ENCODE data around the gene PIPOX. TPM values are rescaled to one million over a fixed set of nuclear protein-coding genes. Genes with fewer than 3 reads are reported as not detected.

Gene PIPOX
- total RNA-seq, 4 donors from 2014 or later, result 3.8 to 8.4 (median 5.1) TPM

GRCh38 chr17:29080323-29080722 lies 37.4 kb downstream of the PIPOX start:
- no peak overlapping the region for H3K4me3 ChIP-seq
- WGBS, result 91% methylated on average over 24 of the region's 33 CpGs
- peaks cover 12 to 92% (median 80%) of the 10 kb centered on the region in 4 donors for H3K36me3 ChIP-seq
- no peaks in the 10 kb centered on the region for H3K27me3 ChIP-seq
- TF ChIP-seq POLR2A (IDR thresholded peaks at IDR 0.05; ENCODE audit: low read depth) (no peak), POLR2AphosphoS5 (IDR thresholded peaks at IDR 0.05) (no peak), CTCF (IDR thresholded peaks at IDR 0.05) (no peak)
- H3K27ac ChIP-seq (replicated peaks in 1 of 4), result no peak overlapping the region
- no peaks in the 10 kb centered on the region for H3K9me3 ChIP-seq
- no peak for DNase-seq (ENCODE audit: extremely low spot score)
- H3K4me1 ChIP-seq, result peaks cover 0 to 19% (median 2%) of the 10 kb centered on the region in 4 donors
- intact Hi-C loops (cut with DNase I), result no loop called here

GRCh38 chr17:29080965-29081364 lies 38.0 kb downstream of the PIPOX start:
- Histone ChIP-seq H3K4me3 (no peak overlapping the region), H3K36me3 (peaks cover 18 to 93% (median 86%) of the 10 kb centered on the region in 4 donors), H3K4me1 (peaks cover 0 to 19% (median 2%) of the 10 kb centered on the region in 4 donors), H3K9me3 (no peaks in the 10 kb centered on the region), H3K27me3 (no peaks in the 10 kb centered on the region), H3K27ac (replicated peaks in 1 of 4) (no peak overlapping the region)
- no peak for TF ChIP-seq CTCF (IDR thresholded peaks at IDR 0.05)
- no peak for TF ChIP-seq POLR2A (IDR thresholded peaks at IDR 0.05; ENCODE audit: low read depth)
- no peak for TF ChIP-seq EP300 (IDR thresholded peaks at IDR 0.05)
- TF ChIP-seq POLR2AphosphoS5 (IDR thresholded peaks at IDR 0.05), result no peak
- DNase-seq (ENCODE audit: extremely low spot score), result no peak
- 83% methylated on average over 14 of the region's 14 CpGs for WGBS
- intact Hi-C loops (cut with DNase I), result no loop called here

- Histone ChIP-seq H3K4me1 (peaks cover 0 to 5% (median 0%) of the 10 kb centered on the region in 4 donors), H3K27ac (replicated peaks in 1 of 4) (no peak overlapping the region), H3K4me3 (no peak overlapping the region), H3K27me3 (no peaks in the 10 kb centered on the region), H3K36me3 (peaks cover 42 to 97% (median 91%) of the 10 kb centered on the region in 4 donors), H3K9me3 (no peaks in the 10 kb centered on the region)
- no peak for DNase-seq (ENCODE audit: extremely low spot score)
- intact Hi-C loops (cut with DNase I), result no loop called here
- TF ChIP-seq POLR2AphosphoS5 (IDR thresholded peaks at IDR 0.05) (no peak), CTCF (IDR thresholded peaks at IDR 0.05) (no peak), POLR2A (IDR thresholded peaks at IDR 0.05; ENCODE audit: low read depth) (no peak), EP300 (IDR thresholded peaks at IDR 0.05) (no peak)
- 75% methylated on average over 21 of the region's 21 CpGs for WGBS
These were observed 41.7 kb downstream of the PIPOX start for GRCh38 chr17:29084541-29085146.

GRCh38 chr17:29085223-29085622 lies 42.3 kb downstream of the PIPOX start:
- H3K36me3 ChIP-seq, result peaks cover 44 to 97% (median 91%) of the 10 kb centered on the region in 4 donors
- no peak overlapping the region for H3K4me3 ChIP-seq
- intact Hi-C loops (cut with DNase I), result no loop called here
- no peak overlapping the region for H3K27ac ChIP-seq (replicated peaks in 1 of 4)
- no peak for DNase-seq (ENCODE audit: extremely low spot score)
- TF ChIP-seq CTCF (IDR thresholded peaks at IDR 0.05) (no peak), POLR2AphosphoS5 (IDR thresholded peaks at IDR 0.05) (no peak), EP300 (IDR thresholded peaks at IDR 0.05) (no peak), POLR2A (IDR thresholded peaks at IDR 0.05; ENCODE audit: low read depth) (no peak)
- 88% methylated on average over 12 of the region's 12 CpGs for WGBS
- no peaks in the 10 kb centered on the region for H3K9me3 ChIP-seq
- H3K27me3 ChIP-seq, result no peaks in the 10 kb centered on the region
- peaks cover 0 to 5% (median 0%) of the 10 kb centered on the region in 4 donors for H3K4me1 ChIP-seq
